PC-3 (cell line): ENCODE measurements around the gene CXorf58.

Source experiments
- CTCF ChIP-seq: fragments of 300-600 bp; sonication (generic); conservative IDR thresholded peaks from 2 replicates; pipeline ENCODE4 v1.5.1; 2017; ENCODE audit warnings: antibody characterized with exemption, low read depth, mild to moderate bottlenecking, low read length
- EZH2phosphoT487 ChIP-seq: fragments of 300-600 bp; sonication (generic); IDR thresholded peaks from 2 replicates; pipeline ENCODE4 v1.6.1; 2018; ENCODE audit warnings: mild to moderate bottlenecking, antibody characterized with exemption, low read length, borderline replicate concordance

DNA sequence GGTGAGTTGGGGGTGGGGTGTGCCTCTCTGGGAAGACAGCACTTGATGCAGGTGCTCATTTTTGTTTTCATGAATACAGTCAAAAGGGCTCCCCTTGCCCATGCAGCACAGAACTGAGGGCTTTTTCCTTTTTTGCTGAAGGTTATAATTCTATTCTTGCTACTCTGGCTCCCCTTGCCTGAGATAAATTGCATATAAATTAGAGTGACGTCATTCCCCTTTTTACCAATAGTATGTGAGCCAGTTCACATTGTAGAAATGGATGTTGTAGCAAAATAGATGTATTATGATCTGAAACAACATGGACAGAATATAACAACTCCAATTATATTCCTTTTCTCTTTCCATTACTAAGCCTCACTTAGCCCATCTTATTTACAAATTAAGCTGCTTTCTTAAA is 28.4 kb downstream of the CXorf58 start:
- TF ChIP-seq CTCF (no peak), EZH2phosphoT487 (no peak)
